ENCODE measurements around the gene HRH2.
"Not testable (repeated sequence)": the region's sequence is repeated elsewhere in the genome, so short reads cannot be mapped to it uniquely, and the experiment has no call there.

The HRH2 gene, protein sequence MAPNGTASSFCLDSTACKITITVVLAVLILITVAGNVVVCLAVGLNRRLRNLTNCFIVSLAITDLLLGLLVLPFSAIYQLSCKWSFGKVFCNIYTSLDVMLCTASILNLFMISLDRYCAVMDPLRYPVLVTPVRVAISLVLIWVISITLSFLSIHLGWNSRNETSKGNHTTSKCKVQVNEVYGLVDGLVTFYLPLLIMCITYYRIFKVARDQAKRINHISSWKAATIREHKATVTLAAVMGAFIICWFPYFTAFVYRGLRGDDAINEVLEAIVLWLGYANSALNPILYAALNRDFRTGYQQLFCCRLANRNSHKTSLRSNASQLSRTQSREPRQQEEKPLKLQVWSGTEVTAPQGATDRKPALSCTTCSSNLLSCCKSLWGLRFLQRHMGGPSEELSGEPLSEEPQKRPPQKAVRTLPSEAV

DNA sequence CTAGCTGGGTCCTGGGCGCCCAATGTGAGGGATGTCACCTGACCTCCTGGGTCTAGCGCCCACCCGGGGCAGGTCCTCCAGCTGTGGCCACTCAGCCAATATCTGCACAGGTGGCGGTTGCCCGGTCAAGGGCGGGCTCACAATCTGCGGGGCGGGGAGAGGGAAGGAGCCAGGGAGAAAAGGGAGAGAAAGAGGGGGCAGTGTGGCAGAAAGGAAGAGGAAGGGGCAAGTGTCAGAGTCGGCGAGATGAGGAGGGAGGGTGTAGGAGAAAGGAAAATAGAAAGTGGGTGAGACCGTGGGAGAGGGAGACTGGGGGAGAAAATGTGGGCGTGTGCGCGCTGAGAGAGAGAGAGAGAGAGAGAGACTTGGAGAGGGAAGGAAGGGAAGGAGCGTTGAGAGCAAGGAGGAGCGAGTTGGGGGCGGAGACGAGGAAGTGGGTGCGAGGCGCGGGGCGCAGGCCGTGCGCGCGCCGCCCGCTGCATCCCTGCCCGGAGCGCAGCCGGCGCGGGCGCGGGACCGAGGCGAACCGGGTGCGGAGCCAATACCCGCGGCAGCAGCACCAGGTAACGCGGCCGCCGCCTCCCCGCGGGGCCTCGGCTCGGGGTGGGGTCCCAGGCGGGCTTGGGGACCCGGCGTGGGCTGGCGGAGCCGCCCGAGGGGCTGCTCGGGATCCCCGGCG is at the start of gene HRH2:
Gene HRH2, plus strand, starts transcription at position 479 of the 679 bp plus-strand sequence. CDS start 25,163 bp downstream, outside the sequence.
- DNase-seq (ENCODE audit: low spot score), result no peak

DNA sequence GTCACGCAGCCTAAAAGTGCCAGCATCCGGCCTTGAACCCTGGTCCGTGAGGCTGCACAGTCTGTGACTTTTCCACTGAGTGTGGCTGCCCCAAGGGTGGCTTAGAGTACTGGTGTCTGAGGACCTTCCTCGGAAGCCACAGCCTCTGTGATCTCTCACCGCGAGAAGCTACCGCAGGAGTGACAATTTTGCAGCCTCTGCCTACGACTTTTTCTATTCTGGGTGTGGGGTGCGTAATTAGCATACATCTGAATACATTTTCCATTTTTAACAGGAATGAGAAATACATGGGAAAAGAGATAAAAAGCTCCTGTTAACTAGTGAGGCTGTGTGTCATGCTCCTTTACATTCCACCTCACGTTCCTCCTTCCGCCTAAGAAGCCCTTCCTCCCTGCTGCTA is 48.3 kb upstream of the HRH2 start:
- DNase-seq (ENCODE audit: low spot score), result no peak

DNA sequence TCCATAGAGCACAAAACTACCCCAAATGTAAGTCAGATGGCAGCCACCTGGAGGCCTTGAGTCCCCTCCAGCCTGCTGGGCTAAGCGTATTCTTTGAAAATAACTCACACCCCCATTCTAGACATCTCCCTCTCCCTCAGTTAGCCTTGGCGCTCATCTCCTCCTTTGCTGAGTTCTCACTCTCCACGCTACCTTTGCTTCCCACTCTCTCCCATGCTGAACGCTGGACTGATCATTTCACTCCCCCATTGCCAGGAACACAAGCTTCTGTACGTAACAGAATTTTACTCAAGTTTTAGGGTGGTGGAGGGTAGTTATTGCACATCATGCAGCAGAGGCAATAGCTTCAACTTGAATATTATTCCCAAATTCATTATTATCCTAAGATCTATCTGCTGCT is 47.5 kb upstream of the HRH2 start:
- no peak for DNase-seq (ENCODE audit: low spot score)

DNA sequence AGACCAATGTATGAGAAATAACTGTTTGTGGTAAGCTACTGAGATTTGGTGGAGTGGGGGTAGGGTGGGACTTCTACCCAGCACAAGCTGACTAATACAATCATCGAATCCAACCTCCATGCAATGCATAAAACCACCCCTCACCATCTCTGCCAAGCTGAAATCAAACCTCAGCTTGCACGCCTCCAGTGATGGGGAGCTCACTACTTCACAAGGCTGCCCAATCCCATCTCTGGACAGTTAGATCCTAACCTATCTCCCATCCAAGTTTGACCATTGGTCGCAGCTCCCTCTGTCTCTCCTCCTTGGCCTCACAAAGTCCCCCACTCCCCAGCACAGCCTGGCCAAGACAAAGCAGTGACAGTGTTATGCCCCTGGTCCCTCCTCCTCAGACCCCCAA is 47.0 kb upstream of the HRH2 start:
- no peak for DNase-seq (ENCODE audit: low spot score)

DNA sequence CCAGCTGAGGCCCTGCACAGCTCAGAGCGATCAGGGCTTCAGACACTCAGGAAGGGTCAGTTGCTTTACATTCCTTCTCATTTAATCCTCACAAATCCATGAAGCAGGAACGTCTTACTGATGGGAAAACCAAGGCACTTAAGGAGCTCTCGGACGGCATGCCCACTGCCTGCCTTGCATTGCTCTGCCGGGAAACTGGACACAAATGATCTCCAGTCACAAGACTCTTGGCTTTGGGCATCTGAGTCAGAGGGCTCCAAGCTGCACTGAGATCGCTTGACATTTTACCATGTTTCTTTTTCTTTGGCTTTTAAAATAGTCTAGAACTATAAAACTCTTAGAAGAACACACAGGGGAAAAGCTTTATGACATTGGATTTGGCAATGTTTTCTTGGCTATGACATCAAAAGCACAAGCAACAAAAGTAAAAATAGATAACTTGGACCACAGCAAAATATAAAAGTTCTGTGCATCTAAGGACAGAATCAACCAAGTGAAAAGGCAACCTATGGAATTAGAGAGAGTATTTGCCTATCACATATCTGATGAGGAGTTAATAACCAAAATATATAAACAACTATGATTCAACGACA is 43.6 kb upstream of the HRH2 start:
- no peak for DNase-seq (ENCODE audit: low spot score)

DNA sequence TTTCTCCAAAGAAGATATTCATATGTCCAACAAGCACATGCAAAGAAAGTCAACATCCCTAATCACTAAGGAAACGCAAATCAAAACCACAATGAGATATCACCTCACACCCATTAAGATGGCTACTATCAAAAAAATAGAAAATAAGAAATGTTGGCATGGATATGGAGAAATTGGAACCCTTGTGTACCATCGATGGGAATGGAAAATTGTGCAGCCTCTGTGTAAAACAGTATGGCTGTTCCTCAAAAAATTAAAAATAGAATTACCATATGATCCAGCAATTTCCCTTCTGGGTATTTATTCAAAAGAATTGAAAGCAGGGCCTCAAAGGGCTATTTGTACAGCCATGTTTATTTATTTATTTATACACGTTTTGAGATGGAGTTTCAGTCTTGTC is 43.0 kb upstream of the HRH2 start:
- no peak for DNase-seq (ENCODE audit: low spot score)

DNA sequence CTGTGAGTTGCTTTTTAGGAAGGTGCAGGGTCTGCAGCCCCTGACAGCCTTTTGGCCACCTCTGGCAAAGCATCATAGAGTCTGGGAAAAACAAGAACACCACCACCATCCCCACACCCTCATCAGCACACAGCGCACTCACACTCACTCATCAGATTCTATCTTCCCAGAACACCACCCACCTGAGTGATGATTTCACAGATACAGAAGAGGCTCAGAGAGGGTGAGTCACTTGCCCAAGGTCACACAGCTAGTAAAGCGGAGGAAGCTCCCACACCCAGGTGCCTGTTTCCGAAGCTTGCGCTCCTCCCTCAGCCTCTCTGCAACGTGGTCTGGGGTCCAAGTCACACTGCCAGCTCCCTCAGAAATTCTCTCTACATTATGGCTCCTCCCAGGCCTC is 41.8 kb upstream of the HRH2 start:
- DNase-seq (ENCODE audit: low spot score), result no peak

DNA sequence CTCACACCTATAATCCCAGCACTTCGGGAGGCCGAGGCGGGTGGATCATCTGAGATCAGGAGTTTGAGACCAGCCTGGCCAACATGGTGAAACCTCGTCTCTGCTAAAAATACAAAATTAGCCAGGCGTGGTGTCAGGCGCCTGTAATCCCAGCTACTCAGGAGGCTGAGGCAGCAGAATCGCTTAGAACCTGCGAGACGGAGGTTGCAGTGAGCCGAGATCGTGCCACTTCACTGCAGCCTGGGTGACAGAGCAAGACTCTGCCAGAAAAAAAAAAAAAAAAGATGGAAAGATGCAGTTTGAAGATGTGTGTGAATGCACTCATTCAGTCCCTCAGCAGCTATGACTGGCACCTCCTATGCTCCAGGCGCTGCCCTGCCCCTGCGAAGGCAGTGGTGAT is 41.3 kb upstream of the HRH2 start:
- DNase-seq (ENCODE audit: low spot score), result not testable (repeated sequence)

DNA sequence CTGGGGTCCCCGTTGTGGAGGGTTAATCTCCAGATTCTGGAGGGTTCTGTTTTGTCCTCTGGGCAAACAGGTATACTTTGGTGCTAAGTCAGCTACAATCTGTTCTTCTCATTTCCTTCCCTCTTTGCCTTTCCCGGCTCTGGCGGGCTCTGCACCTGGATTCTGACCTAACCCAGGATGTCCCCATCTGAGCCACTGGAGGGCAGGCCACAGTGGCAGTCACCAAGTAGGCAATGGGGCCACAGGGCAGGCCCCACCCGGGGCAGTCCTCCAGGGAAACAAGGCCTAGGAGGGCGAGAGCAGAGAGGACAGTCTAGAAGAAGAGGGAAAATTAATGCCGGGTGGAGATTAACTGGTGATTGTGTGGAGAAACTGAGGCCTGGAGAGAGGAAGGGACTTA is 40.4 kb upstream of the HRH2 start:
- no peak for DNase-seq (ENCODE audit: low spot score)

DNA sequence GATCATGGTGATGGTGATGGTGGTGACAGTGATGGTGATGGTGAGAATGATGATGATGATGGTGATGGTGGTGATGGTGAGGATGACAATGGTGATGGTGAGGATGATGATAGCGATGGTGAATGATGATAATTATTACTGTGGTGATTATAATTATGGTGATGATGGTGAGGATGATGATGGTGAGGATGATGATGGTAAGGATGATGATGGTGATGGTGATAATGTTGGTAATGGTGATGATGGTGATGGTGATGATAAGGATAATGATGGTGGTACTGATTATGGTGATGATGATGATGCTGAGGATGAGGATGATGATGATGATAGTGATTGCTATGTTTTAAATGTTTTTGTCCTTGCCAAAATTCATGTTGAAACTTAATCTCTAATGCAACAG is 37.3 kb upstream of the HRH2 start:
- DNase-seq (ENCODE audit: low spot score), result no peak

DNA sequence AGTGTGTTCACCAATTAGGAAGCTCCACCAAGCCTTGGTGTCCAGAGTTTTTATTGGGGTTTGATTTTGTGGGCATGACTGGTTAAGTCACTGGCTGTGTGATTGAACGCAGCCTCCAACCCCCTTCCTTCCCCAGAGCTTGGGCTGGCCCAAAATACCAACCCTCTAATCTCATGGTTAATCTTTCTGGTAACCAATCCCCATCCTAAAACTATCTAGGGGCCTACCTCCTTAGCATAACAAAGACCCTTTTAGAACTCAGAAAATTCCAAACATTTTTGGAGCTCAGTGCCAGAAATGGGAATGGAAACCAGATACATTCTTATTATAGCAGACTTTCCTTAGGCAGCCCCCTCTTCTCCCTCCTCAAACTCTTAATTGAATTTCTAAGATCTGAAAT is 35.9 kb upstream of the HRH2 start:
- DNase-seq (ENCODE audit: low spot score), result no peak

DNA sequence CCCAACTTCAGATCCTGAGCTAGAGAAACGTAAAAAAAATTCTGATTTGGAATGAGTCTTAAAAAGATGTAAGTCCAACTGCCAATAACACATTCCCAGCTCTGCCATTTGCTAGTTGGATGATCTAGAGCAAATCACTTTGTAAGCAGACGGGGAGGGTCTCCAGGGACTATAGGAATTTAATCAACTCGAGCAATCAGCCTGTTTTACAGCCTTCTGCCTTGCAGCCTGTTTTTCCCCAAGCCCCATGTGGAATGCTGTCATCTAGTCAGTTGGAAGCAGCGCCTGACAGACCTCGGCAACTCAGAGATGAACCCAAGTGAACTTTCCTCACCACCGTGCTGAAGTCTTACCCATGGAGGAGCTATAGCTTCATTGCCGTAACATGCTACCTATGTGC is 34.8 kb upstream of the HRH2 start:
- no peak for DNase-seq (ENCODE audit: low spot score)

DNA sequence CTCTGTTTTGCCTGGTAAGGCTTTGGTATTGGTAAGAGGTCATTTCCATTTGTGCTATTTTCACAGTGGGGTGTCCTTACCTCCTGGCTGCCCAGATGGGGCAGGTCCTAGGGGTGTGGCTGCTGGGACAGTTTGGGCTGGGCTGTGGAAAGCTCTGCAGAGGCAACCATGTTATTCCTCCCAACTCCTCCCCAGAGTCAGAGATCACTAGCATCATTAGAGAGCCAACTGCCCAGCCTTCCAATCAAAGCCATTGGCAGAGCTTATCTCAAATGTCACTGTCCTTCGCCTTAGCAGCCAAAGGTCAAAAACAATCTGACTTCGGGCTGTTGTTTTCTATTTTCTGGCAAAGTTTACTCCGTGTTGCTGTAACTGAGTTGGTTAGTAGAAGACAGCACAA is 33.6 kb upstream of the HRH2 start:
- no peak for DNase-seq (ENCODE audit: low spot score)

DNA sequence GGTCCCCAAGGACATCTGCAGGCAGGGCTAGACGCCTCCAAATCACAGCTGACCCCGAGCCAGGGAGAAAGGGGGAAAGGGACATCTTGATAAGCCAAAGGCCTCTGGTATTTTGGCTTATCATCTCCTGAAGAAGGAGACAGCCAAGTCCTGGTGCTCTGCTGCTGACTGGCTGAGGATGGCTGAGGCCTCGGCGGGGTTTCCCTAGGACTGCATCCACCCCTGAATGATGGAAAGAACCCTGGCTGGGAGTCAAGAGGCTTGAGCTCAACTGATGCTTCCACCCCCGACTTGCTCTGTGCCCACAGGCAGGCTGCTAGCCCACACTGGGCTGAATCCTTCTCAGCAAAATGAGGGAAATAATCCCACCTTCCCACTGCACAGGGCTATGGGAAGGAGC is 30.9 kb upstream of the HRH2 start:
- no peak for DNase-seq (ENCODE audit: low spot score)

DNA sequence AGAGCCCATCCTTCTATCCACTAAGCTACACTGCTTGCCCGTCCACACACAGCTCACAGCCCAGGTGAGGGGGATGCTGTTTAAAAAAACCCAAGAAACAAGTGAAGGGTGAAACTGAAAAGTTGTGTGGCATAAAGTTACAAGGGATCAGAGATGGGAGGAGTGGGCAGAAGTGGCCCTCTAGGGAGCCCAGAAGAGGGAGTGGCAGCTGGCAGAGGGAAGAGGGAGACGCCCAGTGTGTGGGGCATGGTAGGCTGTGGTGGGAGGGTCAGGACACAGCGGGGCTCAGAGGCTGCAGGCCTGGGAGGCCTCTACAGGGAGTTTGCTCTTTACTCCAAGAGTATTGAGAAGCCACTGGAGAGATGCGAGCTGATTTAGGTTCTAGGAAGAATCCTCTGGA is 30.1 kb upstream of the HRH2 start:
- no peak for DNase-seq (ENCODE audit: low spot score)

DNA sequence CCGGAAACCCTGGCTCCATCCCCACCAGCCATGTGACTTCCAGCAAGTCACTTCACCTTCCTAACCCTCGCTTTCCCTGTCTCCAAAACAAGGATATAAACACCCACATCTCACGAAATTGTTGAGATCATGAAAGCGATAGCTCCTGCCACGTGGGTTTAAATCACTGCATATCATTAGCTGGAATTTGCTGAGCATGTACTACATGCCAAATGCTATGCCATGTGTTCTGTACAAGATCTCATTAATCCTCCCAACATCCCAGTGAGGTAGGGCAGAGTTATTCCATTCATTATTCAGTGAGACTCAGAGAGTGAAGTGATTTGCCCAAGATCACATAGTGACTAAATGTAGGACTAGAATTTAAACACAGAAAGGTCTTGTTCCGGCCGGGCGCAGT is 29.2 kb upstream of the HRH2 start:
- DNase-seq (ENCODE audit: low spot score), result no peak

DNA sequence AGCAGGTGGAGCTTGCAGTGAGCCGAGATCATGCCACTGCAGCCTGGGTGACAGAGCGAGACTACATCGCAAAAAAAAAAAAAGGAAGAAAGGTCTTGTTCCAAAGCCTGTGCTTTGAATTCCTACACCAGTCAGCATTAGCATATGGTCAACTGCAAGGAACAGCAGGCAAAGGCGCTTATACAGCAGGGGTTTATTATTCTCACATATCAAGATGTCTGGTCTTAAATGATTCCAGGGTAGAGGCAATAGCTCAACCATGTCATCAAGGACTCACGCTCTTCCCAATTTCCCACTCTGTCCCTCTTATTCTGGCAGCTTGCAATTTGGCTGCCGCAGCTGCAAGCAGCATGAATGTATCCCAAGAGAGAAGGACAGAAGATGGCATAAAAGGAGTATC is 28.6 kb upstream of the HRH2 start:
- DNase-seq (ENCODE audit: low spot score), result no peak

DNA sequence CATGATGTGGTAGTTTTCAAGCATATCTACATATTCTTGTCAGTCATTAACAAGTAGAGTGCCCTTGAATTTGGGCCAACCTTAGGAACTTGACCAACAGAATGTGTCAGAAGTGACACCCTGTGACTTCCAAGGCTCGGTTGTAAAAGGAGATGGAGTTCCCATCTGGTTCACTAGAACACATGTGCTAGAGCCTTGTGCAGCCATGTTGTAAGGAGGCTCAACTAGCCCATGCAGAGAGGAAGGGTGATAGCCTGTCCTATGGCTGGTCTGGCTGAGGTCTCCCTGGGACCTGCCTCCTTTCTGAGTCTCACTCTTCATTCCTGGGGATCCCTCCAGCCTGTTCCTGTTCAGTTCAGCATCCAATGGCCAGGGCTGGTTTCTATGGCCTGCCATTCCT is 28.1 kb upstream of the HRH2 start:
- DNase-seq (ENCODE audit: low spot score), result no peak

DNA sequence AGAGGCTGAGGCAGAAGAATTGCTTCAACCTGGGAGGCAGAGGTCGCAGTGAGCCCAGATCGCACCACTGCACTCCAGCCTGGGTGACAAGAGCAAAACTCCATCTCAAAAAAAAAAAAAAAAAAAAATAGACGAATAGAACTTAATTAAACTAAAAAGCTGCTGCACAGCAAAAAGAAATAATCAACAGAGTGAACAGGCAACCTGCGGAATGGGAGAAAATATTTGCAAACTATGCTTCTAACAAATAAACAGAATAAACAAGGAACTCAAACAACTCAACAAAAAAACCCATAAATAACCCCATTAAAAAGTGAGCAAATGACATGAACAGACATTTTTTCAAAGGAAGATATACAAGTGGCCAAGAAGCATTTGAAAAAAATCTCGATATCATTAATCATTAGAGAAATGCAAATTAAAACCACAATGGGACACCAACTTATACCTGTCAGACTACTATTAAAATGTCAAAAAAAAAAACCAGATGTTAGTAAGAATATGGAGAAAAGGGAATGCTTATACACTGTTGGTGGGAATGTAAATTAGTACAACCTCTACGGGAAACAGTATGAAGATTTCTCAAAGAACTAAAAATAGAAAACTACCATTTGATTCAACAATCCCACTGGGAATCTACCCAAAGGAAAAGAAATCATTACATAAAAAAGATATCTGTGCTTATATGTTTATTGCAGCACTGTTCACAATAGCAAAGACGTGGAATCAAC is 21.9 kb upstream of the HRH2 start:
- no peak for DNase-seq (ENCODE audit: low spot score)

DNA sequence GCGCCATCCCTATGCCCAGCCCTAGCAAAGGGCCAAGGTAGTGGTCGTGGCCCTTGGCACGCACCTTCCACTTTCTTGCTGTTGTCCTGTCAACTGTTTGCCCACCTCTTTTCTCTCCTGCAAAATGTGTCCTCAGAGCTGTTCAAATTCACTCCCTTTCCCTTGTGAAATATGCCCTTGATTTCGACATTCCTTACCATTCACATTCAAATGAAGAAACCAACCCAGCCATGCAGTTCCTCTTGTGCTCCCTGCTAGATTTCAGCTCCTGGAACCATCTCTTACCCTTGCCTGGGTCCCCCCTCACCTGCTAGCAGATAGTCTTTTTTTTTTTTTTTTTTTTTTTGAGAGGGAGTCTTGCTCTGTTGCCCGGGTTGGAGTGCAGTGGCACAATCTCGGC is 19.6 kb upstream of the HRH2 start:
- no peak for DNase-seq (ENCODE audit: low spot score)

DNA sequence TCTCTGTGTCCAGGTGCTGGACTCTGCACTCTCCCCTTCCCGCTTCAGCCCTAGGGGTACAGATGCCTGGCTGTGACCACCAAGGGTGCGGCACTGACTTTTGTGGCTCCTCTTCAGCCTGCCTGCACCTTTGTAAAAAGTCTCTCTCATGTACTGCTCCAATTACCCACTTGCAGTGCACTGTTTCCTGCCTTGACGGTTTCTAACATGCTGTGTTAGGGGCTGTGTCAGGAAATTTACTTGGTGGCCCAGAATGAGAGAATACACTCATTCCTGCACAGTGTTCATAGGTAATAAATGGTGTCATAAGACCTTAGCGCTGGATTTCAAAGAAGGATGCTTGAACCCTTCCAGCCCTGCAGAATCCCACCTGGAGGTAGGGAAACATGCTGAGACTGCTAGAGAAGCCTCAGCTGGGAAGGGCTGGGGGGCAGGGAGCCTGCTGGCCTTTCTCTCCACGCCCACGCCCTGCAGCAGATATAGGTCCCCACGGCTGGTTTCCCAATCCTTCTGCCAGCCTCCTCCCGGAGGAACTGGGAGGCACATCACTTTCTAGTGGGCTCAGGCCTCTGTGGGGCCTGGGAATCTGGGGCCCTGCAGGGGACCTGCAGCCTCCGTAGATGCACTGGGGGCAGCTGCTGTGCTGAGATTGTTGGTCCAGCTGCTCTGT is 17.6 kb upstream of the HRH2 start:
- no peak for DNase-seq (ENCODE audit: low spot score)

DNA sequence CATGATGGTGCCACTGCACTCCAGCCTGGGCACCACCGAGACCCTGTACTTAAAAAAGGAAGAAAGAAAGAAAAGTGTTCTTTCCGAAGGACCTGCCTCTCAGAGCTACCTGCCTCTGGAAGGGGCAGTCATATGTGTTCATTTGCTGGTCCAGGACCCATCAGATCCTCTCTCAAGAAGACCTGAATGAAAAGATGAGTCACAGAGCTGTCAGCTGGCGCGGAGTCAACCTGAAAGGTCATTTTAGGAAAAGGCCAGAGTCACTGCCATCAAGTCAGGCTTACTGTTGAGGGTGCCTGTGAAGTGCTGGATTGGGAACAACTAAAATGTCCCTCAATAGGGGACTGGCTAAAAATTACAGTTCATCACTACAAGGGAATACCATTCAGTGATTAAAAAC is 14.9 kb upstream of the HRH2 start:
- DNase-seq (ENCODE audit: low spot score), result no peak

Measured in GM03348 (cell line).